ENCODE data around the gene STK26.

The STK26 gene

GRCh38 chrX:132063862-132064261, 40.8 kb downstream of the STK26 start:
- TF ChIP-seq CTCF (IDR thresholded peaks at IDR 0.05; ENCODE audit: insufficient read depth, low read depth, low read length, missing control alignments): no peak
- DNase-seq (ENCODE audit: low read depth): no peak

GRCh38 chrX:132068405-132068804, 45.3 kb downstream of the STK26 start:
- TF ChIP-seq CTCF (IDR thresholded peaks at IDR 0.05; ENCODE audit: insufficient read depth, low read depth, low read length, missing control alignments): no peak
- no peak overlapping the region for H3K4me3 ChIP-seq (ENCODE audit: low read depth, low read length)
- DNase-seq (ENCODE audit: low read depth): no peak

More at GRCh38 chrX:132063862-132064261, 40.8 kb downstream of the STK26 start:
- no peak overlapping the region for H3K4me3 ChIP-seq (ENCODE audit: low read depth, low read length)

- H3K4me3 ChIP-seq (ENCODE audit: low read depth, low read length): no peak overlapping the region
- TF ChIP-seq CTCF (IDR thresholded peaks at IDR 0.05; ENCODE audit: insufficient read depth, low read depth, low read length, missing control alignments): peak; percentile 12
- no peak for DNase-seq (ENCODE audit: low read depth)
These were observed 48.2 kb downstream of the STK26 start for GRCh38 chrX:132071254-132071653.

GRCh38 chrX:132077414-132077813, 54.3 kb downstream of the STK26 start:
- no peak overlapping the region for H3K4me3 ChIP-seq (ENCODE audit: low read depth, low read length)
- no peak for DNase-seq (ENCODE audit: low read depth)
- no peak for TF ChIP-seq CTCF (IDR thresholded peaks at IDR 0.05; ENCODE audit: insufficient read depth, low read depth, low read length, missing control alignments)

- no peak for TF ChIP-seq CTCF (IDR thresholded peaks at IDR 0.05; ENCODE audit: insufficient read depth, low read depth, low read length, missing control alignments)
- DNase-seq (ENCODE audit: low read depth): no peak
- no peak overlapping the region for H3K4me3 ChIP-seq (ENCODE audit: low read depth, low read length)
These were observed 54.8 kb downstream of the STK26 start for GRCh38 chrX:132077912-132078311.

- TF ChIP-seq CTCF (IDR thresholded peaks at IDR 0.05; ENCODE audit: insufficient read depth, low read depth, low read length, missing control alignments): no peak
- H3K4me3 ChIP-seq (ENCODE audit: low read depth, low read length): no peak overlapping the region
- DNase-seq (ENCODE audit: low read depth): no peak
These were observed 62.7 kb downstream of the STK26 start for GRCh38 chrX:132085786-132086185.

- no peak overlapping the region for H3K4me3 ChIP-seq (ENCODE audit: low read depth, low read length)
- TF ChIP-seq CTCF (IDR thresholded peaks at IDR 0.05; ENCODE audit: insufficient read depth, low read depth, low read length, missing control alignments): no peak
- no peak for DNase-seq (ENCODE audit: low read depth)
These were observed 63.6 kb downstream of the STK26 start for GRCh38 chrX:132086672-132087071.

Data from GM12865 (cell line).